Posterior cingulate gyrus (tissue), 11 donors: ENCODE data around the gene ZNF438.
"Not testable (repeated sequence)": the region's sequence is repeated elsewhere in the genome, so short reads cannot be mapped to it uniquely, and the experiment has no call there.

ENCODE experiments used
- DNase-seq, 10 donors: peaks; one replicate each; pipeline versions ENCODE4 v3.0.0 to v3.0.0-alpha.2; 2020 to 2021; ENCODE audit warnings: mixed read lengths in 3 of 10
- intact Hi-C: fragments of 100-400 bp; cut with DNase I; formaldehyde crosslinking; loops from one replicate; pipeline ENCODE4 v1.15.1; 2023

ZNF438 gene

GRCh38 chr10:30818854-30819253 is 212.8 kb downstream of the ZNF438 start:
- intact Hi-C loops = no loop called here
- no peak for DNase-seq

DNA sequence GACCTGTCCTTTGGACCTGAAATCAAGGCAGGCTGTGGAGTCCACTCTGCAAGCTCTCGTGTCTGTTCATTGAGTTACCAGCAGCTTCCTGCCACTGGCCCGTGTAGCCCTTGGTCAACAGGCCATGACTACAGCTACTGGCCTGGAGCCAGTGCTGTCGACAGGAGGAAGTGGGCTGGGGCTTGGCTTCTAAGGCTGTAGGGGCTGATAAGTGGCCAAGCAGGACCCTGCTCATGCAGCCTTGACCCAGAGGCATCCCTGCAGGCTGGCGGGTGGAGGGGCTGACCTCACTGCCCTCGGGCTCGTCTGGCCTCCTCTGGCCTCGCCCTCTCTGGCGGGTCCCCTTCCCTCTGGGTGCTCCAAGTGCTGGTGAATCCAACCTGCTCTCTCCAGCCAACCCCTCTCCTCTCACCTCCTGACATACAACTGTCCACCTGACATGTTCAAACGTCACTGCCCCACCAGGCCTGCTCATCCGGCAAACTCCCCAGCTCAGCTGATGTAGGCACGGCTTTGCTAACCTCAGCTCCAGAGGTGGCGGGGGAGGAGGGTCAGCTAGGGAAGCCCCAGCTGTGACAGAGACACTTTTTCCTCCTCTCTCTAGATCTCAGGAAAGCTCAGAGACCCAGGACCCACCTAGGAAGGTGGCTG is 213.5 kb downstream of the ZNF438 start:
- intact Hi-C loops = no loop called here
- DNase-seq = no peak

- no peak for DNase-seq
- intact Hi-C loops = no loop called here
Observed at GRCh38 chr10:30817541-30817940, 214.1 kb downstream of the ZNF438 start.

DNA sequence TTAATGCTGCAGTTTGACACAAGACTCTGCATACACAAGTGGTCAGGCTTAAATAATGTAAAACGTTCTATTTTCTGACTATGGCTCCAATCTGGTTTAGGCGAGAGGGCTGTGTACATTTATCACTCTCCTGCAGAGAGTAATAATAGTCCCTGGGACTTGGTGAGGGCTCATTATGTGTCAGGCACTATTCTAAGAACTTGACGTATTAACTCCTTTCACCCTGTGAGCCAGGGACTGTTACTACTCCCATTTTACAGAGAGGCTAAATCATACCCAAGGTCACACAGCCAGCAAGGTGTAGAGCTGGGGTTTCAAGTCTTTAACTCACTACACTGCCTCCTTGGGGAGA is 214.9 kb downstream of the ZNF438 start:
- intact Hi-C loops = no loop called here
- DNase-seq = no peak

GRCh38 chr10:30816159-30816819 is 215.4 kb downstream of the ZNF438 start:
- intact Hi-C loops = no loop called here
- DNase-seq = no peak

- no peak for DNase-seq
- intact Hi-C loops = no loop called here
Observed at GRCh38 chr10:30813872-30814481, 217.7 kb downstream of the ZNF438 start.

- intact Hi-C loops = no loop called here
- DNase-seq = peak in 1 of 10 donors; percentile 18
Observed at GRCh38 chr10:30812018-30812851, 219.4 kb downstream of the ZNF438 start.

- no peak for DNase-seq
- intact Hi-C loops = no loop called here
Observed at GRCh38 chr10:30811276-30812017, 220.2 kb downstream of the ZNF438 start.

- DNase-seq = no peak
- intact Hi-C loops = no loop called here
Observed at GRCh38 chr10:30810416-30810815, 221.2 kb downstream of the ZNF438 start.

DNA sequence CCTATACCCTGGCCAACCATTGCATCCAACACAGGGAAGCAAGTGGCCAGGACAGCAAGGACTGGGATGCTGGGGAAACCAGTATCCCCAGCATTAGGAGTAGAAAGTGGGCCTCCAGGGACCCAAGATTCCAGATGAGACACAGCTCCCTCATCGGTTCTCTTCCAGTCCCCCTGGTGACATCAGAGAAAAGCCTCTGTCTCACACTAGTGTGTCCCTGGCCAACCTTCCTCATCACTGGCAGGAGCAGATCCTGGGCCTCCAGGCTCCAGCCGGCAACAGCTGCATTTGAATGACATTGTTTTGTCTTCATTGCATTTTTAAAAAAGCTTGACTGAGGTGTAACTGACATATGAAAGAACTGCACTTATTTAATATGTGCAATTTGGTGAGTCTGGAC is 224.8 kb downstream of the ZNF438 start:
- peak in 1 of 10 donors; percentile 50 for DNase-seq
- intact Hi-C loops = no loop called here

GRCh38 chr10:30805061-30805460 is 226.6 kb downstream of the ZNF438 start:
- intact Hi-C loops = no loop called here
- peak in 1 of 10 donors; percentile 40 for DNase-seq

DNA sequence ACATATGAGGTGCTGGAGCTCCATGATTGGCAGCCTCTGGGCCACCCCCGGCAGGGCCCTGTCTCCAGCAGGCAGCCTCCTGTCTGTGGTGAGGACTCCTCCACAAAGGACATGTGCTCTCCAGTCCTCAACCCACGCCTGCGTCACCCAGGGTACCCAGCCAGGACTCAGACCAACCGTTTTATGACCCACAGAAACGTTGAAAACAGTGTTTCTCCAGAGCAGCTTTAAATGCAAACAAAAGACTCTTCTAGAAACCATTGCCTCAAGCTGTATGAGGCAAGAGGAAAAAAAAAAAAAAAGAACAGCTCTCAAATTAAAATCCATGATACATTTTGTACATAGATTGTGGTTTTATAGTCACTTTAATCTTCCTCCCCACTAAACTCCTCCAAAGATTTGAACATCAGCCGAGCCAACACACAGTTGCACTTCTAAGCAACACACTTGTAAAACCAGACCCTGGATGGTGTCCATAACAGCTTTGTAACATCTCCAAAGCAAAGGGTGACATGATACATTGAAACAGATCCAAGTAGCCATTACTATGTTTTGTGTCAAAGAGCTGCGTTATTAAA is 227.1 kb downstream of the ZNF438 start:
- intact Hi-C loops = no loop called here
- DNase-seq = peak in 1 of 10 donors; percentile 18

DNA sequence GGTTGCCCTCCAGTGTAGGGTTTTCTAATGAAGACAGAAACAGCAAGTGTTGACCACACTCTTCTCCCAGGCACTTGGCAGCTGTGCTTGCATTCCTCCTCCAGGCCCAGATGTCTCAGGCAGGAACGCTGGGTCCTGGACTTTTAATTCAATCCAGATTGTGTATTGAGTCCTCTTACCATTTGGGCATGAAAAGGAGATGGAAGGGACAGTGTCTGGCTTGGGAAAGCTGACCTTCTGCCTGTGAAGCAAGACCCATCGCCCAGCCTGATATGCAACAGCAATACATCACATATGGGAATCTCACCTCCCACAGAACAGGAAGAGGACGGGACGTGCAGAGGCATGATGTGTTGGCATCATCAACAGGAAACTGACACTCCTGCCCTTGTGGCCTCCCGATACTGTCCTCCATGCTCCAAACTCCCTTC is 227.8 kb downstream of the ZNF438 start:
- intact Hi-C loops = no loop called here
- DNase-seq = no peak

GRCh38 chr10:30803058-30803457 is 228.6 kb downstream of the ZNF438 start:
- intact Hi-C loops = no loop called here
- peak in 1 of 10 donors; percentile 1 for DNase-seq

DNA sequence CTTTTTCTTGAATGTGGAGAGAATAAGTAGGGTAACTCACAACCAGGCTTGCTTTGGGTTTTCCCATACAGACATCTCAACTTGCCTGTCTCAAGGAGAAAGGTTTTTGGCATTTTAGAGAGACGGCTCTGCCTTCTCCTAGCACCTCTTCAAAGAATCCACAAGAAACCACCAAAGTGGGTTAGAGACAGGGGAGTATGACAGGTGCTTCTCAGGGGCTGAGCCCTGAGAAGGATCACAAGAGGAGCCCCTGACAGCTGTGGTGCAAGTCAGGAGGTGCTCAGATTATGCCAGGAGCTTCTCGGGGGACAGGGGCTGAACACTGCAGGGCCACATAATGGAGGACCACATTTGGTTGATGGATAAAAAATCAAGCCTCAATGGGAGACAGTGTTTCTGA is 231.3 kb downstream of the ZNF438 start:
- intact Hi-C loops = no loop called here
- DNase-seq = peak in 1 of 10 donors; percentile 3

DNA sequence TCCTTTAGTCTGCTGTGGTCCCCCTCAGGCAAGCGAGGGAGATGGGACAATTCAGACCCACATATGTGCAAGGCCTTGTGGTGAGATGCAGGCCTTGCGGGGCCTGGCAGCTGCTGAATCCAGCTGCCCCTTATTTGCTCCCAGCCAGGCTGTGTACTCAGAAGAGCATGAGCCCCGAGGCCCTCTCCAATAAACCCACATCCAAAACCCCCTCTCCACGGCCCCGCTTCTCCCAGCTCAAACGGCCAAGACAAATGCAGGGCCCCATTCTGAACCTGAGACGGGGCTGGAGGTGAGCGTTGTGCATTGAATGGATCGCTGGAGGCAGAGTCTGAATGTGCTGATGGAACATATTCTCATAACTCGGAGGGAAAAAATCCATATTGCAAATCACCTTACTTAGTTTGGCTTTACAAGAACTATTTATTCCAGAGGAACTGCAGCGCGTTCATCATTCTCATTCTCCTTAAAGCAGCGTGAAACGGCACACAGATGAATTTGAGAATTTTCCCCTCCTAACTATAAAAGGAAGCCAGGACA is 232.9 kb downstream of the ZNF438 start:
- peak in 1 of 10 donors; percentile 43 for DNase-seq
- intact Hi-C loops = no loop called here

- intact Hi-C loops, DNase-seq: not testable (repeated sequence)
Observed at GRCh38 chr10:30795024-30795423, 236.6 kb downstream of the ZNF438 start.
